ENCODE data around the gene CLPSL2.
A peak's percentile ranks its signal among the peaks of the same experiment; 100 is the strongest.

CLPSL2 gene

GRCh38 chr6:35787266-35788218 lies 11.1 kb downstream of the CLPSL2 start:
- DNase-seq (ENCODE audit: low read depth), result no peak

DNA sequence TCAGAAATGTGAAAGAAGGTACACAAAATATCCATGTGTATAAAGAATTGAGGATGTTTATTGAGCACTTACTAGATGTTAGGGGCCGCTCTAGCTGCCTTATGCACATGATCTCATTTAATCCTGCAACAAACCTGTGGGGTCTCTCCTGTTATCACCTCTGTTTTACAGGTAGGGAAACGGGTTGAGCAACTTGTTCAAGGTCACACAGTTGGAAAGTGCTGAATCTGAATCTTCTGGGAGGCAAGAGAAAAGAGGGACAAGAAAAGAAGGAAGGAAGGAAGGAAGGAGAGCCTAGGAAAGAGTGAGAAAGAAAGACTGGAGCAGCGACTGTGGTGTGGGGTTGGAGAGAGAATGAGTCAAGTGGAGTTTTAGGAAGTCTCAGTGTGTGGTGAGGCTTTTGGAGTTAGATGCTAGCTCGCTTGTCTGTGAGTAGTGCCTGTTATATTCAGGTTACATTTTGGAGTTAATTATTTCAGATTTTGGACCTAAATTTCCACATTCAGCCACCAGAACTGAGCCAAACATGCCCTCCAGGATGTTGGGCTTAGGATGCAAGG lies 12.1 kb downstream of the CLPSL2 start:
- DNase-seq (ENCODE audit: low read depth), result no peak

GRCh38 chr6:35790683-35791082 lies 14.3 kb downstream of the CLPSL2 start:
- no peak for DNase-seq (ENCODE audit: low read depth)

- no peak for DNase-seq (ENCODE audit: low read depth)
These were observed 18.4 kb downstream of the CLPSL2 start for GRCh38 chr6:35794536-35795452.

- DNase-seq (ENCODE audit: low read depth), result no peak
These were observed 19.2 kb downstream of the CLPSL2 start for GRCh38 chr6:35795453-35796071.

GRCh38 chr6:35796236-35796635 lies 19.8 kb downstream of the CLPSL2 start:
- no peak for DNase-seq (ENCODE audit: low read depth)

- no peak for DNase-seq (ENCODE audit: low read depth)
These were observed 21.6 kb downstream of the CLPSL2 start for GRCh38 chr6:35797837-35798526.

- DNase-seq (ENCODE audit: low read depth), result no peak
These were observed 22.3 kb downstream of the CLPSL2 start for GRCh38 chr6:35798706-35799105.

- DNase-seq (ENCODE audit: low read depth), result no peak
These were observed 24.8 kb downstream of the CLPSL2 start for GRCh38 chr6:35801148-35801547.

DNA sequence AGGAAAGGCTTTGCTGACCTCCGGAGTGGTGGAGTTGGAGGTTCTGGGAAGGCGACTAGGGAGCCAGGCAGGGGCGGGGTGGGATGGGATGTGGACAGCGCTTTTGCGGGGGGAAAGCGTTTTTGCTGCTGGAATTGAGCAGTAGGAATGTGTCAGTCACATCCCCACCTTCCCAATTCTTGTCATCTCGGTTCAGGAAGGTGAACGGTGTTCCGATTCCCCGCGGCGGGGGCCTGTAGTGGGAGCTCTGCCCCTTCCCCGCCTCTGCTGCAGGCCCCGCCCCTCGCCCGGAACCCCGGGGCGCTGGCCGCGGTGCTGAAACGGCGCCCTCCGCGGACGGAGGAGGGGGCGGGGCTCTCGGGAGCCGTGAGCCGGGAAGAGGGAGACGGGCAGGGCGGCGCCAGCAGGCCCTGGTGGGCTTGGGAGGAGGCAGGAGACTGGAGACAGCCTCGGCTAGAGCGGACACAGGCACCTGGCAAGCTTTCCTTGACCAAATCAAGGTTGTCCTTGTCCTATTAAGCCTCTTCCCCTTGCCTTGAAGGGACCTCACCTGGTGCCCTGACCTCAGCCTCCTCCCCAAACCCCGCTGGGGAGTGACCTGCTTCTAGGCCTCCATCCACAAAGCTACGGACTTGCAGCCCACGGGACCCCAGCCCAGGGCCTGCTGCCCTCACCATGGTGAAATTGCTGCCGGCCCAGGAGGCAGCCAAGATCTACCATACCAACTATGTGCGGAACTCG lies 28.8 kb downstream of the CLPSL2 start, which contains the start of gene LHFPL5:
TSS of gene LHFPL5 (plus strand) at position 357 of the 741 bp plus-strand sequence. CDS start at position 676, 319 bp downstream.
- peak; percentile 9 for DNase-seq (ENCODE audit: low read depth)

- DNase-seq (ENCODE audit: low read depth), result no peak
These were observed 32.3 kb downstream of the CLPSL2 start for GRCh38 chr6:35808688-35809087.

DNA sequence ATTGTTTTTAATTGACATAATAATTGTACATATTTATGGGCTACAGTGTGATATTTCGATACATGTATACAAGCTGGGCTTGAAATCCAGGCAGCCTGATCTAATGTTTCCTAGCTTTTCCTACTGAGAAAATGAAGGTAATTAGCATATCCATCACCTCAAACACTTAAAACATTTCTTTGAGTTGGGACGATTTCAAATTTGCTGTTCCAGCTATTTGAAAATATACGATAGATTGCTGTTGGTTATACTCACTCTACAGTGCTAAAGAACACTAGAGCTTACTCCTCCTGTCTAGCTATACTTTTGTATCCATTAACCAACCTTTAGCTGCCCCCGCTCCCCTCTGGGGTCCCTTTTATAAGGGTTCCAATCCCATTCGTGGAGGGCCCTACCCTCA lies 33.4 kb downstream of the CLPSL2 start:
- DNase-seq (ENCODE audit: low read depth), result no peak

GRCh38 chr6:35810971-35811698 lies 34.7 kb downstream of the CLPSL2 start:
- no peak for DNase-seq (ENCODE audit: low read depth)

DNA sequence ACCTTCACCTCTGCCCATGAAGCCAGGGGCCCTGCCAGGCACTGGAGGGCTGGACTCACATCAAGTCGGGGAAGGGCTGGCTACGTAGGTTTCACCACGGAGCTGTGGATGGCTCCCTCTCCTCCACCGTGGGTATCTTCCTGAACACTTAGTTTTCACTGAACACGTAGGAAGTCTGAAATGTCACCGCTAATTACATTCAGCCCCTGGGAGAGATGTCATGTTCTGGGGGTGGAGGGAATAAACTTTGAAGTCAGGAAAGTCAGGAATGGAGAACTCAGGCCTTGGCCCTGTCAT lies 35.2 kb downstream of the CLPSL2 start:
- DNase-seq (ENCODE audit: low read depth), result no peak

DNA sequence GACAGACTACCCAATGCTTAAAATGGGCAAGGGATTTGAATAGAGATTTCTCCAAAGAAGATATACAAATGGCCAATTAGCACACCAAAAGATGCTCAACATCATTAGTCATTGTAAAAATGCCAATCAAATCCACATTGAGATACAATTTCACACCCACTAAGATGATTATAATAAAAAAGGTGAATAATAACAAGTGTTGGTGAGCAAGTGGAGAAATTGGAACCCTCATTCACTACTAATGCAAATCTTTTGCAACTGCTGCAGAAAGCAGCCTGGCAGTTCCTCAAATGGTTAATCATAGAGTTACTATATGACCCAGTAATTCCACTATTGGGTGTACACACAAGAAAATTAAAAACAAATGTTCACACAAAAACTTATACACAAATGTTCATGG lies 41.1 kb downstream of the CLPSL2 start:
- DNase-seq (ENCODE audit: low read depth), result no peak

GRCh38 chr6:35823601-35824000 lies 47.2 kb downstream of the CLPSL2 start:
- DNase-seq (ENCODE audit: low read depth), result no peak

DNA sequence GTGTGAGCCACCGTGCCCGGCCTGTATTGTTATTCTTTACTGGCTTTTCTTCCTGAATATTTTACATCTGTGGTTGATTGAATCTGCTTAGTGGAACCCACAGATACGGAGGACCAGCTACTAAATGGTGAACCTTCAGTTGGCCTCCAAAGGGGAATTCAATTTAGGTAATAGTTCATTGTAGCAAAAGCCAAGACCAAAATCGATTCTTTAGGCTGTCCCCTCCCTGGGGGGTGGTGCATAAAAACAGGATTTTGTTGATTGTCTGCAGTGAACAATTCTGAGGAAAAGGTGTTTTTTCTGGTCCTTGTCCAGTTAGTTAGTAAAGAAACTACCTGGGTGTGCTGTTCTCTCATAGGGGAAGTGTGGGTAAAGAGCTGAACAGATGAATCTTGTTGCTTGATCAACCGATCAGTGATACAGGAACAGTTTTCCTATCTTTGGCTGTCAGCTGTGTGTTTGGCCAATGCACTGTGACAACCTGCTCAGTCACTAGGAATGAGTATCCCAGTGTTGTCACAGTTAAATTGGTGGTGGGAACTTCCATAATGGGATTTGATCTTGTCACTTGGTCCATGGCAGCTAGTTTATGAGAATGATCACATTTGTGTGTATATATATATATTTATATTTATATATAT lies 48.3 kb downstream of the CLPSL2 start:
- DNase-seq (ENCODE audit: low read depth), result no peak
